ENCODE measurements around the gene MYO1D.

DNA sequence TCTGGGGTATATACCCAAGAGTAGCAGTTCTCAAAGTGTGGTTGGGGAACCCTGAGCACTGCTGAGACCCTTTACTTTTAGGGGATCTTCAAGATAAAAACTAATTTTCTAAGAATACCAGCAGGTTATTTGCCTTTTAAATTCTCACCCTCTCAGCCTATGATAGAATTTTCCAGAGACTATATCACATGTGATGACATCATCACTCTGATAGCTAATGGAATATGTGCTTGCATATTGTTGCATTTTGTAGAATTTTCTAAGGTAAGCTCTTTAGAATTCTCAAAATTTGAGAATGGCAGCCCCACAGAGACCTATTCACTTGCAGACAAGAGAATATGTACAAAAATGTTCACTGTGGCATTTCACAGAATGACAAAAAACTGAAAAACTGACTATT lies 181.1 kb downstream of the MYO1D start:
- TF ChIP-seq NFIC (IDR thresholded peaks at IDR 0.05): no peak
- TF ChIP-seq CREB1 (IDR thresholded peaks at IDR 0.05; ENCODE audit: low read depth): no peak
- TF ChIP-seq, protein P1, sequence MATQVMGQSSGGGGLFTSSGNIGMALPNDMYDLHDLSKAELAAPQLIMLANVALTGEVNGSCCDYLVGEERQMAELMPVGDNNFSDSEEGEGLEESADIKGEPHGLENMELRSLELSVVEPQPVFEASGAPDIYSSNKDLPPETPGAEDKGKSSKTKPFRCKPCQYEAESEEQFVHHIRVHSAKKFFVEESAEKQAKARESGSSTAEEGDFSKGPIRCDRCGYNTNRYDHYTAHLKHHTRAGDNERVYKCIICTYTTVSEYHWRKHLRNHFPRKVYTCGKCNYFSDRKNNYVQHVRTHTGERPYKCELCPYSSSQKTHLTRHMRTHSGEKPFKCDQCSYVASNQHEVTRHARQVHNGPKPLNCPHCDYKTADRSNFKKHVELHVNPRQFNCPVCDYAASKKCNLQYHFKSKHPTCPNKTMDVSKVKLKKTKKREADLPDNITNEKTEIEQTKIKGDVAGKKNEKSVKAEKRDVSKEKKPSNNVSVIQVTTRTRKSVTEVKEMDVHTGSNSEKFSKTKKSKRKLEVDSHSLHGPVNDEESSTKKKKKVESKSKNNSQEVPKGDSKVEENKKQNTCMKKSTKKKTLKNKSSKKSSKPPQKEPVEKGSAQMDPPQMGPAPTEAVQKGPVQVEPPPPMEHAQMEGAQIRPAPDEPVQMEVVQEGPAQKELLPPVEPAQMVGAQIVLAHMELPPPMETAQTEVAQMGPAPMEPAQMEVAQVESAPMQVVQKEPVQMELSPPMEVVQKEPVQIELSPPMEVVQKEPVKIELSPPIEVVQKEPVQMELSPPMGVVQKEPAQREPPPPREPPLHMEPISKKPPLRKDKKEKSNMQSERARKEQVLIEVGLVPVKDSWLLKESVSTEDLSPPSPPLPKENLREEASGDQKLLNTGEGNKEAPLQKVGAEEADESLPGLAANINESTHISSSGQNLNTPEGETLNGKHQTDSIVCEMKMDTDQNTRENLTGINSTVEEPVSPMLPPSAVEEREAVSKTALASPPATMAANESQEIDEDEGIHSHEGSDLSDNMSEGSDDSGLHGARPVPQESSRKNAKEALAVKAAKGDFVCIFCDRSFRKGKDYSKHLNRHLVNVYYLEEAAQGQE (IDR thresholded peaks at IDR 0.05; ENCODE audit: low read depth): no peak
- TF ChIP-seq, protein P2, sequence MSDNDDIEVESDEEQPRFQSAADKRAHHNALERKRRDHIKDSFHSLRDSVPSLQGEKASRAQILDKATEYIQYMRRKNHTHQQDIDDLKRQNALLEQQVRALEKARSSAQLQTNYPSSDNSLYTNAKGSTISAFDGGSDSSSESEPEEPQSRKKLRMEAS (IDR thresholded peaks at IDR 0.05): no peak
- TF ChIP-seq ZBTB7A (IDR thresholded peaks at IDR 0.05; ENCODE audit: low read depth): no peak
- no peak for TF ChIP-seq EP300 (IDR thresholded peaks at IDR 0.05; ENCODE audit: borderline replicate concordance)
- TF ChIP-seq CEBPB (IDR thresholded peaks at IDR 0.05): no peak
- TF ChIP-seq YY1 (IDR thresholded peaks at IDR 0.05; ENCODE audit: low read depth): no peak
- TF ChIP-seq TEAD4 (IDR thresholded peaks at IDR 0.05): no peak
- no peak for TF ChIP-seq RAD21 (IDR thresholded peaks at IDR 0.05; ENCODE audit: low read depth)
- TF ChIP-seq TAF1 (IDR thresholded peaks at IDR 0.05; ENCODE audit: low read depth): no peak
- TF ChIP-seq TCF12 (IDR thresholded peaks at IDR 0.05; ENCODE audit: low read depth): no peak

All from Ishikawa (cell line).